ENCODE measurements around the gene PRXL2A. TPM values are rescaled to one million over a fixed set of nuclear protein-coding genes. Genes with fewer than 3 reads are reported as not detected.

PRXL2A gene
- total RNA-seq, 4 donors from 2014 or later = 218 to 456 (median 415) TPM

- no peak for DNase-seq (ENCODE audit: low spot score)
- ATAC-seq (ENCODE audit: low FRiP score) = no peak
- TF ChIP-seq, protein P1, sequence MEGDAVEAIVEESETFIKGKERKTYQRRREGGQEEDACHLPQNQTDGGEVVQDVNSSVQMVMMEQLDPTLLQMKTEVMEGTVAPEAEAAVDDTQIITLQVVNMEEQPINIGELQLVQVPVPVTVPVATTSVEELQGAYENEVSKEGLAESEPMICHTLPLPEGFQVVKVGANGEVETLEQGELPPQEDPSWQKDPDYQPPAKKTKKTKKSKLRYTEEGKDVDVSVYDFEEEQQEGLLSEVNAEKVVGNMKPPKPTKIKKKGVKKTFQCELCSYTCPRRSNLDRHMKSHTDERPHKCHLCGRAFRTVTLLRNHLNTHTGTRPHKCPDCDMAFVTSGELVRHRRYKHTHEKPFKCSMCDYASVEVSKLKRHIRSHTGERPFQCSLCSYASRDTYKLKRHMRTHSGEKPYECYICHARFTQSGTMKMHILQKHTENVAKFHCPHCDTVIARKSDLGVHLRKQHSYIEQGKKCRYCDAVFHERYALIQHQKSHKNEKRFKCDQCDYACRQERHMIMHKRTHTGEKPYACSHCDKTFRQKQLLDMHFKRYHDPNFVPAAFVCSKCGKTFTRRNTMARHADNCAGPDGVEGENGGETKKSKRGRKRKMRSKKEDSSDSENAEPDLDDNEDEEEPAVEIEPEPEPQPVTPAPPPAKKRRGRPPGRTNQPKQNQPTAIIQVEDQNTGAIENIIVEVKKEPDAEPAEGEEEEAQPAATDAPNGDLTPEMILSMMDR (IDR thresholded peaks at IDR 0.05) = no peak
Measured at GRCh38 chr10:80400136-80400804, 8.1 kb upstream of the PRXL2A start.

GRCh38 chr10:80405035-80405434 lies 3.3 kb upstream of the PRXL2A start:
- TF ChIP-seq, protein P1 (IDR thresholded peaks at IDR 0.05) = no peak
- no peak for ATAC-seq (ENCODE audit: low FRiP score)

DNA sequence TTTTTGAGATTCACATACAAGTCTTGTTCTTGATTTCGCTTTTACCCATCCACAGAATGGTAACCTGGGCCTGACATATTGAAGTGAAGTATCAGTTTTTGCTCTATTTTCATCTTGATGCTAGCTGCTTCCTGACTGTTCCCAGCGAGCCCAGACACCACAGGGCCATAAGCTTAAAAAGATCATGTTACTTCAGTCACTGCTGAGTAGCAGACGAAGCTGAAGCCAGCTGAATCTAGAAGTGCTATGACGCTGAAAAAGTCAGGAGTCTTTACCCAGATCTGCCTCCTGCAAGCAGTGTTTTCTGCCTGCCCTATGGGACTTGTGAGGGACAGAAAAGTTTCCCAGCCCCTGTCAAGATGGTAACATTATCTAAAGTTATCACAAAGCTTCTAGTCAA lies 2.7 kb upstream of the PRXL2A start:
- TF ChIP-seq, protein P1 (IDR thresholded peaks at IDR 0.05) = no peak
- DNase-seq (ENCODE audit: low spot score) (no peak), ATAC-seq (ENCODE audit: low FRiP score) (no peak)

More at GRCh38 chr10:80405035-80405434, 3.3 kb upstream of the PRXL2A start:
- DNase-seq (ENCODE audit: low spot score) = no peak

GRCh38 chr10:80406204-80406603 lies 2.1 kb upstream of the PRXL2A start:
- TF ChIP-seq, protein P1 (IDR thresholded peaks at IDR 0.05) = no peak
- DNase-seq (ENCODE audit: low spot score) (no peak), ATAC-seq (ENCODE audit: low FRiP score) (no peak)

GRCh38 chr10:80407812-80408241 lies 524 bp upstream of the PRXL2A start:
- peak; percentile 65 for ATAC-seq (ENCODE audit: low FRiP score)
- no peak for DNase-seq (ENCODE audit: low spot score)
- TF ChIP-seq, protein P1 (IDR thresholded peaks at IDR 0.05) = no peak

GRCh38 chr10:80409121-80409520 lies 770 bp downstream of the PRXL2A start:
- DNase-seq (ENCODE audit: low spot score) (no peak), ATAC-seq (ENCODE audit: low FRiP score) (no peak)
- TF ChIP-seq, protein P1 (IDR thresholded peaks at IDR 0.05) = no peak

- ATAC-seq (ENCODE audit: low FRiP score) = no peak
- no peak for DNase-seq (ENCODE audit: low spot score)
- TF ChIP-seq, protein P1 (IDR thresholded peaks at IDR 0.05) = no peak
Measured at GRCh38 chr10:80410122-80410521, 1.8 kb downstream of the PRXL2A start.

Data from omental fat pad (tissue), 4 donors.